Measurements from ENCODE around the gene EFS. TPM values are rescaled to one million over a fixed set of nuclear protein-coding genes. Genes with fewer than 3 reads are reported as not detected.

EFS gene
- total and polyA plus RNA-seq, 8 donors: 3.1 to 20.6 (median 6.2) TPM

GRCh38 chr14:23399136-23399535 lies 34.2 kb upstream of the EFS start:
- Histone ChIP-seq H3K4me1 (no peaks in the 10 kb centered on the region), H3K9me3 (no peaks in the 10 kb centered on the region), H3K27ac (no peak overlapping the region), H3K27me3 (peaks cover 0 to 28% (median 4%) of the 10 kb centered on the region in 3 donors), H3K4me3 (no peak overlapping the region), H3K36me3 (no peaks in the 10 kb centered on the region)
- TF ChIP-seq POLR2AphosphoS5 (IDR thresholded peaks at IDR 0.05) (no peak), CTCF (IDR thresholded peaks at IDR 0.05) (no peak)
- intact Hi-C loops (cut with DNase I; ENCODE audit: low total_unique reads): no loop called here
- WGBS, 5 donors: 87 to 96% (median 91%) methylated on average over 3 of the region's 3 CpGs
- DNase-seq: no peak

GRCh38 chr14:23398348-23398747 lies 33.4 kb upstream of the EFS start:
- intact Hi-C loops (cut with DNase I; ENCODE audit: low total_unique reads): no loop called here
- 76 to 85% (median 81%) methylated on average over 4 of the region's 4 CpGs for WGBS, 5 donors
- DNase-seq: no peak

GRCh38 chr14:23396781-23397407 lies 31.9 kb upstream of the EFS start:
- 82 to 97% (median 92%) methylated on average over 4 to 10 of the region's 10 CpGs for WGBS, 5 donors
- intact Hi-C loops (cut with DNase I; ENCODE audit: low total_unique reads): no loop called here
- H3K4me1 ChIP-seq: no peaks in the 10 kb centered on the region

More at GRCh38 chr14:23398348-23398747, 33.4 kb upstream of the EFS start:
- Histone ChIP-seq H3K4me3 (no peak overlapping the region), H3K27me3 (peaks cover 0 to 20% (median 4%) of the 10 kb centered on the region in 3 donors), H3K27ac (no peak overlapping the region), H3K4me1 (no peaks in the 10 kb centered on the region), H3K9me3 (no peaks in the 10 kb centered on the region), H3K36me3 (no peaks in the 10 kb centered on the region)
- TF ChIP-seq CTCF (IDR thresholded peaks at IDR 0.05): no peak
- no peak for TF ChIP-seq EP300 (IDR thresholded peaks at IDR 0.05)
- no peak for TF ChIP-seq POLR2A (IDR thresholded peaks at IDR 0.05)
- no peak for TF ChIP-seq POLR2AphosphoS5 (IDR thresholded peaks at IDR 0.05)

GRCh38 chr14:23396126-23396525 lies 31.2 kb upstream of the EFS start:
- WGBS, 5 donors: 84 to 93% (median 91%) methylated on average over 10 of the region's 10 CpGs
- no peaks in the 10 kb centered on the region for H3K9me3 ChIP-seq
- H3K27ac ChIP-seq: no peak overlapping the region
- no peaks in the 10 kb centered on the region for H3K4me1 ChIP-seq
- no peak overlapping the region for H3K4me3 ChIP-seq
- H3K27me3 ChIP-seq: peaks cover 0 to 4% (median 0%) of the 10 kb centered on the region in 3 donors
- no peak for DNase-seq
- intact Hi-C loops (cut with DNase I; ENCODE audit: low total_unique reads): no loop called here
- H3K36me3 ChIP-seq: no peaks in the 10 kb centered on the region
- TF ChIP-seq EP300 (IDR thresholded peaks at IDR 0.05) (no peak), CTCF (IDR thresholded peaks at IDR 0.05) (no peak), POLR2A (IDR thresholded peaks at IDR 0.05) (no peak), POLR2AphosphoS5 (IDR thresholded peaks at IDR 0.05) (no peak)

More at GRCh38 chr14:23396781-23397407, 31.9 kb upstream of the EFS start:
- no peak overlapping the region for H3K27ac ChIP-seq
- H3K4me3 ChIP-seq: no peak overlapping the region
- TF ChIP-seq POLR2AphosphoS5 (IDR thresholded peaks at IDR 0.05): no peak
- TF ChIP-seq EP300 (IDR thresholded peaks at IDR 0.05): no peak
- no peak for TF ChIP-seq CTCF (IDR thresholded peaks at IDR 0.05)
- TF ChIP-seq POLR2A (IDR thresholded peaks at IDR 0.05): no peak
- no peaks in the 10 kb centered on the region for H3K9me3 ChIP-seq
- DNase-seq: no peak
- no peaks in the 10 kb centered on the region for H3K36me3 ChIP-seq
- peaks cover 0 to 6% (median 0%) of the 10 kb centered on the region in 3 donors for H3K27me3 ChIP-seq
